Mesodermal cell (in vitro differentiated cells): ENCODE measurements around the gene MRPL19.

ENCODE experiments used
- H3K27ac ChIP-seq: 2 replicates; pipeline ENCODE4 v1.7.0; 2013; ENCODE audit warnings: mild to moderate bottlenecking, low read depth, low read length, moderate library complexity; ENCODE audit not compliant: severe bottlenecking
- H3K36me3 ChIP-seq: 2 replicates; pipeline ENCODE4 v1.7.1; 2013; ENCODE audit warnings: mild to moderate bottlenecking, low read length, moderate library complexity; ENCODE audit not compliant: control insufficient read depth, insufficient read depth
- H3K4me1 ChIP-seq: one replicate; pipeline ENCODE4 v1.7.1; 2013; ENCODE audit warnings: mild to moderate bottlenecking, low read length; ENCODE audit not compliant: insufficient read depth, control insufficient read depth, poor library complexity, severe bottlenecking
- H3K4me3 ChIP-seq: 2 replicates; pipeline ENCODE4 v1.7.0; 2013; ENCODE audit warnings: low read length, control low read depth, mild to moderate bottlenecking; ENCODE audit not compliant: insufficient read depth, poor library complexity, severe bottlenecking; ENCODE audit errors: extremely low read depth
- H3K9me3 ChIP-seq: 2 replicates; pipeline ENCODE4 v1.7.1; 2013; ENCODE audit warnings: mild to moderate bottlenecking, low read length, moderate library complexity; ENCODE audit not compliant: control insufficient read depth
- WGBS, 2 experiments: methylation state at CpG; one replicate each; pipeline ENCODE4 v1.1.5; 2013; ENCODE audit warnings: missing lambda C conversion rate in 2 of 2; ENCODE audit not compliant: insufficient coverage in 2 of 2; 5-methylcytosine and 5-hydroxymethylcytosine counted together

Gene MRPL19

DNA sequence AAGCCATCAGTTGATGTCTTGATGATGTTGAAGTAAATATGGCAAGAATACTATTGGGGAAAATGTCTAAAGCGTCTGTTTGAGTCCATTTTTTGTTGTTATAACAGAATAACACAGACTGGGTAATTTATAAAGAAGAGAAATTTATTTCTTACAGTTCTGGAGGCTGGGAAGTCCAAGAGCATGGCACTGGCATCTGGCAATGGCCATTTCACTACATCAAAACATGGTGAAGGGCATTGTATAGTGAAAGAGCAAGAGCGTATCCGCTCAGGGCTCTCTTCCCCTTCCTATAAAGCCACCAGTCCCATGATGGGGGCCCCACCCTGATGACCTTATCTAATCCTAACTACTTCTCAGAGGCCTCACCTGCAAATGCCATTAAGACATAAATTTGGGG, 29.6 kb upstream of the MRPL19 start:
- no peak overlapping the region for H3K27ac ChIP-seq
- H3K4me1 ChIP-seq, result no peaks in the 10 kb centered on the region

DNA sequence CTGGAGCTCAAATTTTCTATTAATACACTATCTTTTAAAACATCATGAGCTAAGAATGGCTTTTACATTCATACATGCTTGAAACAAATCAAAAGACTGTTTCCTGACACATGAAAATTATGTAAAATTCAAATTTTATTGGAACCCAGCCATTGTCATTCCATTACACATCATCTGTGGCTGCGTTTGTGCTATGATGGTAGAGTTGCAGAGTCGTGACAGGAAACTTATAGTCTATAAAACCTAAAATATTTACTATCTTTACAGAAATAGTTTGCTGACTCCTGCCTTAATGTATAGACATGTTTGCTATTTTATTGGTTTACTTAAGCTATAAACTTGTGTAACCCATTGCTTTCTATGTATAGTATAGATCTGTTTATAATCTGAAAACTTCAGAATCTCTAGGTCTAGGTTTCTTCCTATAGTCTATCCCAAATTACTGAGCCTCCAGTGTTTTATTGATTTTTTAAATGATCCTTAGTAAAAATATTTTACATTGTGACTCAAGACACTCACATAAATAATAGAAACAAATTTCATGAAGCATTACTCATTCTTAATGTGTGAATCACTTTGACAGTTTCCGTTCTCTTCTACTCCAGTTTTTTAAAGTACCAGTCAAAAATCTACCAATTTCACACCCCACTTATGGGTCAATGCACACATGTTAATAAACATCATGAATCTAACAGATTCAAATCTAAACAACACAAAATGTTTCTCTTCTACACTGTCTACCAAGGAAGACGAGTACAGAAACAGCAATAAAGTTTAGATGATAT, 26.4 kb upstream of the MRPL19 start:
- no peak overlapping the region for H3K27ac ChIP-seq
- no peaks in the 10 kb centered on the region for H3K4me1 ChIP-seq
- H3K9me3 ChIP-seq, result peaks cover 3% of the 10 kb centered on the region
- WGBS, 2 experiments, result 90 to 100% methylated on average over 1 to 2 of the region's 4 CpGs
- H3K36me3 ChIP-seq, result no peaks in the 10 kb centered on the region
- no peak overlapping the region for H3K4me3 ChIP-seq

More for the DNA sequence above, 29.6 kb upstream of the MRPL19 start:
- 80% methylated on average over 1 of the region's 3 CpGs; no CpG with 5 or more reads in 1 of the 2 experiments for WGBS, 2 experiments
- Histone ChIP-seq H3K36me3 (no peaks in the 10 kb centered on the region), H3K4me3 (no peak overlapping the region), H3K9me3 (peaks cover 3% of the 10 kb centered on the region)

DNA sequence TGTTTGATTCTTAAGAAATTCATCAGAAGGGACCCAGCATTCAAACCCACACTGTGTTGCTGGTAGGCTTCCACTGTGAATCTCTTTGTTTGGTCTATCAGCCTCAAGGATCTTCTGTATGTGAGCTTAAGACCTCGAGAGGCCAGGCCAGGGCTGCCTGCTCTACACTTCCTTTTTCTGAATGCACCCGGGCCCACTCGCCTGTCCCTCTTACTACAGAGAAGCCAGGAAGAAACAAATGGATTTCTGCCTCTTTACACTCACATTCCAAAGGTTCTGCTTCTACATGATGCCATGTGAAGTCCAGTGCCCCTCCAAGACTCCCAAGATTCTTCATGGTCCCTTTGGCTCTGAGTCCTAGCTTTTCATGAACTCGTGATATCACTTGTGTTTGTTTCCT, 25.4 kb upstream of the MRPL19 start:
- Histone ChIP-seq H3K27ac (no peak overlapping the region), H3K9me3 (peaks cover 3% of the 10 kb centered on the region), H3K4me1 (no peaks in the 10 kb centered on the region), H3K4me3 (no peak overlapping the region), H3K36me3 (no peaks in the 10 kb centered on the region)
- WGBS, 2 experiments, result 84 to 100% methylated on average over 2 to 3 of the region's 4 CpGs

DNA sequence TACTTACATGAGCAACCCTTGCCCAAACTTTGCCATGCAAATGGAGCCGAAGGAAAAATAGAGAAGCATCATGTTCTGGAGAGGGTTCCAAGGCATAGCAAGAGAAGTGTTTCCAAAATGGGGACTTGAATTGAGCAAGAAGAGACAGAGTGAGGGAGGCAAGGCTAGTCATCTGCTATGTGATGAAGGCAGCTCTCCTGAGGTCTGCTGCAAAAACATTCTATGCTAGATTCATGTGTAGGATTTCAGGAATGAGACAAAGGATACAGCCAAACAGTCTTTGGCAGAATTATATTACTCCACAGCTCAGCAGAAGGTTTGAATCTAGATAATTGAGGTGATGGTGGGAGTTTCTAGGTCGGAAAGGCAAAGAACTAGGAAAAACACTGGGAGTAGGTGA, 24.1 kb upstream of the MRPL19 start:
- no peak overlapping the region for H3K27ac ChIP-seq
- WGBS, 2 experiments, result 83 to 93% methylated on average over 1 to 2 of the region's 2 CpGs
- no peaks in the 10 kb centered on the region for H3K9me3 ChIP-seq
- no peaks in the 10 kb centered on the region for H3K36me3 ChIP-seq
- no peak overlapping the region for H3K4me3 ChIP-seq
- no peaks in the 10 kb centered on the region for H3K4me1 ChIP-seq

DNA sequence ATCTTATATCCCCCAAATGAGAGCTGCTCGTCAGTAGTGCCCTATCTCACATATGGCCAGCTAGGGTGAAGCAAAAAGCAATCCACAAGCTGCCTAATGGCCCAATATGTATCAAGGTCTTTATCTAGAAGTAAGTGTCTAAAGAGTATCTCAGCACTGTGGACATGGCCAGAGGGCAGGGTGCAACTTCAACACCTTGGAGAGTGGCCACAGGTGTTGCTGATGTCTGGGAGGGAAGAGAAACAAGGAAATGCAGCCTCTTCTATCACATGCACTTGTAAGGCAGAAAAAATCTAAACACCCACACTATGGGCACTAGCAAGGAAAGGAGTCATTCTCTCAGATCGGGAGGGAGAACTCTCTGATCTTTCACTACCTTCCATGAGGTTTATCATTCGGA, 23.7 kb upstream of the MRPL19 start:
- Histone ChIP-seq H3K4me3 (no peak overlapping the region), H3K36me3 (no peaks in the 10 kb centered on the region), H3K9me3 (no peaks in the 10 kb centered on the region), H3K27ac (no peak overlapping the region), H3K4me1 (no peaks in the 10 kb centered on the region)
- WGBS, 2 experiments, result 87 to 95% methylated on average over 2 to 3 of the region's 3 CpGs

DNA sequence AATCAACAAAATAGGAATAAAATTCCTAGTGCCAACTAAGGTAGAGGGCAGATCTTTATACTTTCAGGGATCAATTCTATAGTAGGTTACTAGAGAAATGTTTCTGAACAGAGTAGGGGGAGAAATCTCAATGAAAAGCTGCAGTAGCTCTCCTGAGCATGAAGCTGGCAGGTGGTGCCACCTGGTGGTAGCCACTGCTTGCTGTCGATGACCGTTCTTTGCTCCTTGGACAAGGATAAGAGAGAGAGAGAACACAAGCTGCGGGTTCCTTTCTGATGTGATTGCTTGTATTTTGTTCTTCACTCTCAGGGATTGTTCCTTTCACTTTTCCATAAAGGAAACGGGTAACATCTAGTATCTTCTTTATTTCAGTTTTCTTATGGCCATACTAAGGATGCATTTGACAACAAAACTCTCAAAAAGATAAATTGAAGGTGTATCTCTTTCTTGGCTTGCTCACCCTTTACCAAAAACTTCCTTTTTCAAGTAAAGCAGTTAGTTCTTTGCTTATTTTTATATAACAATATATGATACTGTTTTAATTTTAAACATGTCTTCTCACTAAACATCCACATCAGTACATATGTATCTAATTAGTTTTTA, 18.6 kb upstream of the MRPL19 start:
- Histone ChIP-seq H3K4me1 (no peaks in the 10 kb centered on the region), H3K36me3 (no peaks in the 10 kb centered on the region), H3K4me3 (no peak overlapping the region), H3K9me3 (no peaks in the 10 kb centered on the region), H3K27ac (no peak overlapping the region)
- 0% methylated on average over 2 of the region's 4 CpGs; no CpG with 5 or more reads in 1 of the 2 experiments for WGBS, 2 experiments

DNA sequence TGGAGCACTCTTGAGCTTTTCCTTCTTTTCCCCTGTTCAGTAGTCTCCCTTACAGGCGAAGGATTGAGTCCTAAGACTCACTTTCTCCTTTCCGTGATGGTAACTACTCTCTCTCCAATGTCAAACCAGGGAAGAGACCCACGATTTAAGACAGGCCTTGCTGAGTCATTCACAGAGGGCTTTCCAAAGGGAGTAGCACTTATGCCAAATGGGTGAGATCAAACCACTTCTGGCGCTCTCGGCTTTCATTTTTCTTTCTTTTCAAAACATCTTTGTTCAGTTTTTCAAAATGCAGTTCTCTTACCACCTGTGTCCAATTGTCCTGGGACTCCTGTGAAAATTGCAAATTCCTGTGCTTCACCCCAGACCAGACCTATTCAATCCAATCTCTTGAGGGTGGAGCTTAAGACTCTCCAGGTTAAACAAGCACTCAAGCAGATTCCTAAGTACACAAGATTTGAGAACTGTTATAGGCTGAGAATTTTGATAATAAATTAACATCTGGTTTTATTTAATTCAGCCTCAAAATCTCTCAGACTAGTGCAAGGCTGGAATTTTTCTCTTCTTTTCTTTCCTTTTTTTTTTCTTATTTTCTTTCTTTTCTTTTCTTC, 14.4 kb upstream of the MRPL19 start:
- H3K9me3 ChIP-seq, result no peaks in the 10 kb centered on the region
- H3K36me3 ChIP-seq, result no peaks in the 10 kb centered on the region
- no peak overlapping the region for H3K4me3 ChIP-seq
- H3K4me1 ChIP-seq, result no peaks in the 10 kb centered on the region
- 81 to 85% methylated on average over 4 to 5 of the region's 5 CpGs for WGBS, 2 experiments
- no peak overlapping the region for H3K27ac ChIP-seq

DNA sequence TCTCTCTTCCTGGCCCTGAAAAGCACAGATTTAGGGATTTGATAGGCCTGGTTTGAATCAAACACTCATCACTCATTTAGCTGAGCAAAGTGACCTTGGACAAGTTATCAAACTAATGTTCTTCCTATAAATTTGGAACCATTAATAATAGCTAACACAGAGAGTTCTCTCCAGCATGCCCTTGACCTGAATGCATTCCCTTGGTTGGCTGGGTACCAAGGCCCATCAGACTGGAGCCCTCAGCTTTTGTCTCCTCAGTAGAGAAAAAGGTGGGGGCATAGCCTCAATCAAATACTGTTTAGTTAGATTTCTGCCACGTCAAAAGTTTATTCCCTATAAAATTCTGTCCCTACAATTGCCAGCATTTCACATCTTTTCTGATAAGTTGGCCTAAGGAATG, 13.8 kb upstream of the MRPL19 start:
- Histone ChIP-seq H3K4me1 (no peaks in the 10 kb centered on the region), H3K27ac (no peak overlapping the region), H3K36me3 (no peaks in the 10 kb centered on the region), H3K4me3 (no peak overlapping the region), H3K9me3 (no peaks in the 10 kb centered on the region)
- WGBS, 2 experiments, result no CpG with 5 or more reads among the region's 1 CpG

DNA sequence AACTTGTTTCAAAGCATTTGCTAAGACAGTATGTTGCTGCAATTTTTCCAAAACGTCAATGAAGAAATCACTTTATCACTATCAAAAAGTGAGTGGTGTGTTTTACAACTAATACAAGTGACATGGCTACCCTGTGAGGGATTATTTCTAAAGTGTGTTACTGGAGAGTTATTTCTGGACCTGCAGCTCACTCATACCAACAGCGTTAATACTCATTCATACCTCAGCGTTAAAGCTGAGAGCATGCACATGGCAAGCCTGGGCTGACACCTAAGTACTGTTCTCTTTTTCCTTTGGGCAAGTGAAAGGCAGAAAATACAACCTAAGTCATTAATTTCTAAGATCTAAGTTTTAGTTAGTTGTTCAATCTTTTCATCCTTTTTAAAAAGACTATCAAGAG, 13.0 kb upstream of the MRPL19 start:
- H3K4me3 ChIP-seq, result no peak overlapping the region
- WGBS, 2 experiments, result 100% methylated on average over 2 of the region's 3 CpGs; no CpG with 5 or more reads in 1 of the 2 experiments
- no peak overlapping the region for H3K27ac ChIP-seq
- no peaks in the 10 kb centered on the region for H3K36me3 ChIP-seq
- H3K9me3 ChIP-seq, result no peaks in the 10 kb centered on the region
- no peaks in the 10 kb centered on the region for H3K4me1 ChIP-seq

DNA sequence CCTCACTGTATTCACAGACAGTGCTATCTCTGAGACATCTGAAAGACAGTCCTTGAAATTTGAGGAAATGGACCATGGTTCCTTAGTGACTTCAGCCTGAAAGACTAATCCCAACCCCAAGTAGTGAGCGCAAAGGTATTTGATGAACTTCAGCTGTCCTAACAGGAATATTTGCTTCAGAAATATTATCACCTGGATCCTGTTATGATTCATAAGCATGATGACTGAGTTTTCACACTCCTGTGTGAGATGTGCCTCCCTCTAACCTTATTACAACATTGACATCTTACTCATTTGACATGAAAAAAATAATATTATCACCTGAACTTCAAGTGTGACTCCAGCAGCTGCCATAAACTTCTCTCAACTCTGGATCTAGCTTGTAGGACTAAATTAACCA, 11.6 kb upstream of the MRPL19 start:
- Histone ChIP-seq H3K4me3 (no peak overlapping the region), H3K4me1 (no peaks in the 10 kb centered on the region), H3K9me3 (no peaks in the 10 kb centered on the region), H3K27ac (no peak overlapping the region), H3K36me3 (no peaks in the 10 kb centered on the region)
- WGBS, 2 experiments, result 100% methylated on average over 1 of the region's 1 CpG; no CpG with 5 or more reads in 1 of the 2 experiments

DNA sequence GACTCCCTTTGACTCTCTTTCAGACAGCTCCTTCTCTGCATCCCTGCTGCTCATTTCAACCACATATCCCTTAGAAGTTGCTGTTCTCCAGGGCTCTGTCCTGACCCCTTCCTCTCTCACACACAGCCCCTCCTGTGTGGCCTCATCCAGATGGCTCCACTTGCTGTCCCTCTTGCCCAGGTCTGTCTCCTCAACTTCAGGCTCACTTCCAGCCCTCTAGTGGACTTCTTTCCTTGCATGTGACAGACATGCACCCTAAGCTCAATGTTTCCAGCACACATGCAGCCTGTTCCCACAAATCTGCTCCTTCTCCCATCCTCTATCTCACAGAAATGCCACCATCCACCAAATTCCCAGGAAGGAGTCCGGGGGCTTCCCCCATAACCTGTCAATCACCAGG, 9.0 kb upstream of the MRPL19 start:
- Histone ChIP-seq H3K4me1 (peaks cover 6% of the 10 kb centered on the region), H3K27ac (no peak overlapping the region), H3K36me3 (no peaks in the 10 kb centered on the region), H3K4me3 (no peak overlapping the region), H3K9me3 (no peaks in the 10 kb centered on the region)
- 70 to 92% methylated on average over 1 of the region's 1 CpG for WGBS, 2 experiments
